COLO829 (cell line): ENCODE measurements around the gene PHKA1.
"Not testable (repeated sequence)": the region's sequence is repeated elsewhere in the genome, so short reads cannot be mapped to it uniquely, and the experiment has no call there.

Source experiments
- DNase-seq: peaks from one replicate; pipeline ENCODE4 v3.0.0; 2012; ENCODE audit warnings: low spot score

Gene PHKA1

DNA sequence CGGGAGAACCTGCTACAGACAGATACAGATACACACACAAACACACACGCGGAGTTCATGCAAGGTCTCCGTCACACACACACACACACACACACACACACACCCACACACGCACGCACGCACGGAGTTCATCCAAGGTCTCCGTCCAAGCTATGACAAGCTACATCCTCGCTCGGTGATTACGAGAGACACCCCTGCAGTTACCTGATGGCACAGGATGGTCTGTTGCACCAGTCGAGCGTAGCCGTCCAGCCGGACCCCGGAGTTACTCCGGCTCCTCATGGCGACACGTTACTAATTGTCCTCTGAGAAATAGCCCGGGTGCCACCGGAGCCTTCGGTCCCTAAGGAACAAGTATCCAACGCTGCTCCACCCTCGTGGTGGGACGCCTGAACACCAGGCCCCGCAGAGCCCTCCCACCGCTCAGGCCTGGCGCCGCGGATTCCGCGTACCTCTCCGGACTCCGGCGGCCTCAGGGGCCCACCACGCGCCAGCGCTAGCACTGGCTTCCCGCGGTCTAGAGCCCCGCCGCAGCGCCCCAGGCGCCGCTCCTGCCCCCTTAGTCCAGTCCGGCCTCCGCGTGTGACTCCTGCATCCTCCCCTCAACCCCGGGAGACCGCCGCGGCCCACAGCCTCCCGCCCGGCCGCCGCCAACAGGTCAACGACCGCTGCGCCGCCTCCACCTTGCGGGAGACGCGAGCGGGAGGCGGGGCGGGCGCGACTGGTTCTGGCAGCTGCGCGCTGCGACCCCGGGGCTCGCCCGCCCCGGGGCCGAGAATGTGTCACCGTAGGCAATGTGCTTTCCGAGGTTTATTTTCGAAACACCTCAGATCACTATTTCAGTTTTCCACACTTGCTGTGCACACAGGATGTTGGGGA, at the start of gene PHKA1:
Gene PHKA1 (minus strand): TSS at position 708 of the 879 bp plus-strand sequence. CDS start 426 bp downstream, at position 282.
- not testable (repeated sequence) for DNase-seq

DNA sequence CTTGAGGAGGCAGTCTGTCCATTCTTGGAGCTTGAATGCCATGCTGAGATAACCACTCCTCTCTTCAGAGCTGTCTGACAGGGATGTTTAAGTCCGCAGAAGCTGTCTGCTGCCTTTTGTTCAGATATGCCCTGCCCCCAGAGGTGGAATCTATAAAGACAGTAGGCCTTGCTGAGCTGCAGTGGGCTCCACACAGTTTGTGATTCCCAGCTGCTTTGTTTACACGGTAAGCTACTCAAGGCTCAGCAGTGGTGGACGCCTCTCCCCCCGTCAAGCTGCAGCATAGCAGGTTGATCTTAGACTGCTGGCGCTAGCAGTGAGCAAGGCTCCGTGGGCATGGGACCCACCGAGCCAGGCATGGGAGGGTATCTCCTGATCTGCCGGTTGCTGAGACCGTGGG, 46.3 kb upstream of the PHKA1 start:
- DNase-seq: not testable (repeated sequence)

DNA sequence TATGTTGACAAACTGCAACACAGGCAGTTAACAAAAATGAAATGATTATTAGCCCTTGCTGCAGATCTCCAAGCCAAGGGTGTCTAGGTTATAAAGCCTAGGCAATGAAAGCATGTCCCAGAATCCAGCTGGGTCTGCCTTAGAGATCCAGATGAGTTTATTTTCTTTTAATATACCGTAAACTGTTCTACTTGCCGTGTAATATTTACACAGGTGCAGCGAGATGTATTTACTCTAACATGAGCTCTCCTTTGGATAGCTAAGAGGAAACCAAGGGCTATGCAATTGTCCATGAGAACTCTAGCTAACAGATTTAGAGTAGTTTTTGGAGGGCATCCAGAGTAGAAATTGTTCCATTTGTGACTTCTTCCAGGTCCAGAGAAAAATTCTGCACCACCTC, 34.4 kb upstream of the PHKA1 start:
- not testable (repeated sequence) for DNase-seq

DNA sequence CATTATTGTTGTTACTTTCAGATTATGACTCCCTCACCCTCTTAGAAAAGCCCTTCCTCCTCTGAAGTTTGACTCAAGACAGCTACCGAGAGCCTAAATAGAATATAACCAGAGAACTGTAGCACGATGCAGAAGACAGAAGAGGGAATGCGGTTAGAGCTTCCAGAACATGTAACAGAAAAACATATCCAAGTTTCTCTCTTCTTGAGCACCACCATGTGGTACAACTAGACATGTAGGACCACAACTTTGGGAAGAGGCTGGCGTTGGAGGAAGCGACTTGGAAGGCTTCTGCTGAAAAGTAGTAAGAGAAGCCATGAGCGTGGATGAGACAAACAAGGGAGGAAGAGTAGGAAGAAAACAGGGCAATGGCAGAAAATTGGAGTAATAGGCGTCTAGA, 31.4 kb upstream of the PHKA1 start:
- not testable (repeated sequence) for DNase-seq

- no peak for DNase-seq
These were observed 21.5 kb upstream of the PHKA1 start for GRCh38 chrX:72735561-72735960.

- DNase-seq: not testable (repeated sequence)
These were observed 19.5 kb upstream of the PHKA1 start for GRCh38 chrX:72733636-72734035.

- DNase-seq: no peak
These were observed 13.7 kb upstream of the PHKA1 start for GRCh38 chrX:72727846-72728245.

DNA sequence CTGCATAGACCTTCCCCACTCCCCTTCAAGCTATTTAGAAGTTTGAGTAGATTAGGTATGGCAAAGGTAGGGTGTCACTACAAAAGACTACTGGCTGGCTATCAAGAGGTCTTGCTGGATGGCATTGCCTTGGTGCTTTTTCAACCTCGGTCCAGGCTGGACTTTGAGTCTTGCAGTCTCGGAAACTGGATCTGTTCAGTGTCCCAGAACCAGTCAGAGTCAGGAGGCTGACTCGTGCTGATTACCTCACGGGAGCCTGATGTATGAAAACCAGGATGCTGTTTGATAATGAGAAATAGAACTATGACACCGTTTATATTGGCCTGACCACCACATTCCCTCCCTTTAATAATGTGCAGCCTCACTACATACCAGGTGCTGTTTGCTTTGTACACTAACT, 2.7 kb upstream of the PHKA1 start:
- DNase-seq: no peak

- DNase-seq: no peak
These were observed 1.4 kb upstream of the PHKA1 start for GRCh38 chrX:72715546-72715945.

- no peak for DNase-seq
These were observed 391 bp upstream of the PHKA1 start for GRCh38 chrX:72714478-72714916.

- DNase-seq: no peak
These were observed 976 bp downstream of the PHKA1 start for GRCh38 chrX:72713130-72713529.

DNA sequence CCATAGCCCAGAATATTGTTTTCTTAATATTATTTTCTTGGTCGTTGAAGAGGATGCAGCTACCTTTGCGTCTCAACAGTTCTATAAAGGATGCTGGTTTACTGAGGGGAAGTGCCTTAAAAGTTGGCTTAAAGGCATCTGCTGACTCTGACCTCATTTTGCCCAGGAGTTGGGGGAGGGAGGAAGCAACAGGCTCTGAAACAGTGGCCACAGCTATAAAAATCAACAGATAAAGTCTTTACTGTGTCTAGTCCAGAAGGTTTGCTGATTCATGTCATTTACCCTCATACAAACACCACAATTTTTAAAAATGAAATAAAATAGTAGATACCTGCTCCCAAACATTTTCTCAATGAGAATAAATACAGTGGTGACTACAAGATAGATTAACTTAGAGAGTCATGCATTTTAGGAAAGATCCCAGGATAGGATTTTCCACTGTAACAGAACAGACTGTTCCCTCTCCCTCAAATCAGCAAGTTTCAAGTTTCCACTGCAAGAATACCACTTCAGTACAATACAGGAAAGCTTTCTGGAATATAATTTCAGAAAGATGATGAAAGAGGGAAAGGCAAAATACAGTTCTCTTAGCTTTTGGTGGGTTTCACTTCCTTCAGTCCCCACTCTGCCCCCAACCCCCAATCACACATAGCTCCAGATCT, 1.9 kb downstream of the PHKA1 start:
- no peak for DNase-seq

- no peak for DNase-seq
These were observed 8.3 kb downstream of the PHKA1 start for GRCh38 chrX:72705814-72706213.

DNA sequence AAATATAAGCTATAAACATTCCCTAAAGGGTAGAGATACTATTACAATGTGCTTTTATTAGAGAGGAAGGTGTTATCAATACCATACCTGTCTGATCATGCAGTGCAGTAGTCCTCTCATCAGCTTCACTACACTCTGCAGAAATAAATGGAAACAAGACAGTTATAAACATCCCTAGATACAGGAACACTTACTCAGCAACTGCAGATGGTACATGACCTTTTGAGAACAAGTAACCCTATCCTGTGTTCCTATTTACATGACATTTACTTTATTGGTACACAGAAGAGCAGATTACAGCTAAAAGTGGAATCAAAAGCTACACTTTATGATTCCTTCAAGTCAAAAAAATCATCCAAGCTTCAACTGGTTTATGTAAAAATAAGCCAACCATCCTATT, 9.0 kb downstream of the PHKA1 start:
- DNase-seq: no peak

- no peak for DNase-seq
These were observed 19.9 kb downstream of the PHKA1 start for GRCh38 chrX:72694170-72694569.

DNA sequence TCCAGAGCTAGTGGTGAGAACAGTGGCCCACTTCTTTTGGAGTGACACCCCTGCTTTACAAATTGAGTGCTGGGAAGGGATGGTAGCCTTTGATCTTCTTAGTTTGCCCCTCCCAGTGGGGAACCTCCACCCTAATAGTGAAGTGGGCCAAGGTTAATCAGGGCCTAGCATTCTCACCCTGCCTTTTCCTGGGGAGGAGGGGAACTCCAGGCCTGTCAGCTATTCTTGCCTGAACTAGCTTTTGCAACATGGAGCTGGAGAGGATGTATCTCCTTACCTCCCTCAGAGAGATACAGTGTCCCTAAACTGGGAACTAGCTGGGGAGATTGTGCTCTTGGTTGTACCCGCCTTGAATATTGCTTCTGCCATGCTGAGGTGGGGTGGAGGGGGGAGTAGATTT, 20.6 kb downstream of the PHKA1 start:
- no peak for DNase-seq

DNA sequence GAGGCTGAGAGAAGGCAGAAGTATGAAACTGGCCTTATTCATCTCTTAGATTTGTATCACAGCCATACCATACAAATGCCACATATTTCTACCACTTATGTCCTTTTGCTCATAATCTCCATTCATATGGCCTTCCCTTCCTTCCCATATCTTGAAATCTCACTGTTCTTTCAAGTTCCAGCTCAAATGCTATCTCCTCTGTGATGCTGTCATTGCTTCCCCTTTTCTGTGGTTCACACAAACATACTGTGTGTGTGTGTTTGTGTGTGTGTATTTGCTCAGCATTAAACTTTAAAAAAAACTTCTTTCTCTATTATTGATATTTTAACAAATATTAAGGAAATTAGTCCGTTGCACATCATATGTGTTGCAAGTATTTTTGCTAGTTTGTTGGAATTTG, 26.7 kb downstream of the PHKA1 start:
- DNase-seq: no peak

DNA sequence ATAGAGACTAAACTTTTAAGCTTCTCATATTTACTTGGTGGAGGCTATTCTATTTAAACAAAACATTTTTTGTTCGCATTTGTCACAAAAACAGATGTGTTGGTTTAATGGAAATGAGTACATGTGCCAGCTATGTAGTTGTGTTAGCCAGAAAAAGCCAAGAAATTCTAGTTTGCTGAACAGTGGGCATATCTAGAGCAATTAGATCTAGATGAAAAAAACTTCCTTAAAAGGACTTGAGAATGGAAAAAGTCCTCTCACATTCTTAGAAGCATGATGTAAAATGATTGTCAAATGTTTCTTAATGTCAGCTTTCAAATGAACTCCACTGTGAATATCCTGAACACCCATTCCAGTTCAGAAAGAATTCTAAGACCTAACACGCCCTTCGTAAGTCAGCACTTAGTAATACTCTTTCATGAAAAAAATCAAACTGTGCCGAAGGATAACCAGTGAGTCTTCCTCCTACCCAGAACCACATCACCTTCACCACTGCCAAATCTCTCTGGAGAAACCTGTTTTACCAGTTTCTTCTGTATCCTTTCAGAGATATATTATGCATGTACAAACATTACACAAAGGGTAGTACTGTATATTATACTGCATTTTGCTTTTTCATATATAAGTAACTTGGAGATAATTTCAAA, 28.2 kb downstream of the PHKA1 start:
- DNase-seq: no peak

- no peak for DNase-seq
These were observed 29.1 kb downstream of the PHKA1 start for GRCh38 chrX:72685018-72685417.

DNA sequence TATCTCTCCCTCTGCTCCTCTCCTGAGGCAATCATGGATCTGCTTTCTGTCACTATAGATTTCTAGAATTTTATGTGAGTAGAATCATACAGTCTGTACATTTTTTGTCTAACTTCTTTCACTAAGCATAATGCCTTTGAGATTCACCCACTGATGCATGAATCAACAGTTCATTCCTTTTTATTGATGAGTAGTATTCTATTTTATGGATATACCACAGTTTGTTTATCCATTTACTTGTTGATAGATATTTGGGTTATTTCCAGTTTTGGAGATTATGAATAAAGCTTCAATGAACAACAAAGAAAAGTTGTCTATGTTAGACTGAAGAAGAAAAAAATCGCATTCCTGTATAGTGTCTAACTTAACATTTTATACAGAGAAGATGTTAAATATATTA, 30.5 kb downstream of the PHKA1 start:
- no peak for DNase-seq

DNA sequence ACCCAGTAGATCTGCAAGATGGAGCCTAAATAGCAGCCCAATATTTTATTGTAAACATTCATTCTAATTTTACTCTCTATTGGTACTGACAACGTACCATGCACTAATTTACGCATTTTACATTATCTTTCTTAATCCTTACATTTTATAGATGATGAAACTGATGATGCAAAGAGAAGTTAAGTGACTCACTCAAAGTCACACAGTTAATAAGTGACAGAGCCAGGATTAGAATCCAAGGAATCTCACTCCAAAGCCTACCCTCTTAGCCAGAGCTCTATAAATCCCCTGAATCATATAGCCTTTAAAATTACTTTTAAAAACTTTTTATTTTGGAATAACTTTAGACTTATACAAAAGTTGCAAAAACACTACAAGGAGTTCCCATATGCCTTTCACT, 37.6 kb downstream of the PHKA1 start:
- no peak for DNase-seq

- DNase-seq: not testable (repeated sequence)
These were observed 40.2 kb downstream of the PHKA1 start for GRCh38 chrX:72673951-72674350.

- not testable (repeated sequence) for DNase-seq
These were observed 44.6 kb downstream of the PHKA1 start for GRCh38 chrX:72669508-72669907.
